ENCODE results near the gene PDE7B.
"Not testable (repeated sequence)": the region's sequence is repeated elsewhere in the genome, so short reads cannot be mapped to it uniquely, and the experiment has no call there.

Gene PDE7B

GRCh38 chr6:135861189-135861588 lies 9.7 kb downstream of the PDE7B start:
- no peak overlapping the region for H3K27ac ChIP-seq
- no peak for TF ChIP-seq CTCF (conservative IDR thresholded peaks at IDR 0.05)

- not testable (repeated sequence) for H3K27ac ChIP-seq
Observed at GRCh38 chr6:135864929-135865328, 13.4 kb downstream of the PDE7B start.

GRCh38 chr6:135866445-135867123 lies 15.1 kb downstream of the PDE7B start:
- no peak for TF ChIP-seq CTCF (conservative IDR thresholded peaks at IDR 0.05)
- peak overlapping the region; percentile 40 for H3K27ac ChIP-seq

- TF ChIP-seq CTCF (conservative IDR thresholded peaks at IDR 0.05): no peak
- H3K27ac ChIP-seq: peak overlapping the region; percentile 40; the same call in 1 of the 2 replicates
Observed at GRCh38 chr6:135867332-135867731, 15.8 kb downstream of the PDE7B start.

GRCh38 chr6:135869857-135870256 lies 18.4 kb downstream of the PDE7B start:
- TF ChIP-seq CTCF (conservative IDR thresholded peaks at IDR 0.05): no peak
- H3K27ac ChIP-seq: no peak overlapping the region

GRCh38 chr6:135870722-135871121 lies 19.2 kb downstream of the PDE7B start:
- TF ChIP-seq CTCF (conservative IDR thresholded peaks at IDR 0.05): no peak
- H3K27ac ChIP-seq: no peak overlapping the region

- H3K27ac ChIP-seq: no peak overlapping the region
- TF ChIP-seq CTCF (conservative IDR thresholded peaks at IDR 0.05): no peak
Observed at GRCh38 chr6:135871296-135871695, 19.8 kb downstream of the PDE7B start.

GRCh38 chr6:135871878-135872277 lies 20.4 kb downstream of the PDE7B start:
- H3K27ac ChIP-seq: no peak overlapping the region
- no peak for TF ChIP-seq CTCF (conservative IDR thresholded peaks at IDR 0.05)
